Lower lobe of right lung (tissue), 2 donors: ENCODE data around the gene CALU. TPM values are rescaled to one million over a fixed set of nuclear protein-coding genes. Genes with fewer than 3 reads are reported as not detected.

Experiments
- ATAC-seq, 2 donors: fragments of 200-7000 bp; cut with Tn5 transposase; one replicate each; pipeline ENCODE4 v1.9.1; 2020 to 2022; ENCODE audit warnings: mild to moderate bottlenecking in 2 of 2, moderate library complexity in 2 of 2
- DNase-seq: peaks from one replicate; pipeline ENCODE4 v3.0.0-alpha.2; 2020
- H3K27ac ChIP-seq: fragments of 200-600 bp; one replicate; pipeline ENCODE4 v1.8.0; 2022
- H3K27me3 ChIP-seq: fragments of 200-600 bp; one replicate; pipeline ENCODE4 v1.8.0; 2022; ENCODE audit warnings: low read depth
- H3K36me3 ChIP-seq: fragments of 200-600 bp; one replicate; pipeline ENCODE4 v1.8.0; 2022; ENCODE audit warnings: mild to moderate bottlenecking
- H3K4me1 ChIP-seq: fragments of 200-600 bp; one replicate; pipeline ENCODE4 v1.8.0; 2022
- H3K4me3 ChIP-seq: fragments of 200-600 bp; one replicate; pipeline ENCODE4 v1.8.0; 2022; ENCODE audit warnings: mild to moderate bottlenecking
- H3K9me3 ChIP-seq: fragments of 200-600 bp; one replicate; pipeline ENCODE4 v1.8.0; 2022
- intact Hi-C: fragments of 100-400 bp; cut with DNase I; formaldehyde crosslinking; loops from one replicate; pipeline ENCODE4 v1.11.0; 2022
- total RNA-seq: library from RNA; stranded (reverse); fragmentation: NEBNext Ultra II Directional; extraction: Animal tissue kit (Norgen Biotek cat#: 25700); gene quantifications from one replicate; pipeline ENCODE4 v1.2.1, GENCODE V29; 2021
- TF ChIP-seq, protein P1 (sequence below): fragments of 200-600 bp; IDR thresholded peaks from one replicate; pipeline ENCODE4 v1.8.0; 2022; ENCODE audit warnings: antibody characterized with exemption, mild to moderate bottlenecking
- donor health status: DM: no; HTN: yes; CAD: no; lungs with severe emphysema.

CALU gene
- total RNA-seq, 1 donor from 2014 or later = 84.6 TPM

DNA sequence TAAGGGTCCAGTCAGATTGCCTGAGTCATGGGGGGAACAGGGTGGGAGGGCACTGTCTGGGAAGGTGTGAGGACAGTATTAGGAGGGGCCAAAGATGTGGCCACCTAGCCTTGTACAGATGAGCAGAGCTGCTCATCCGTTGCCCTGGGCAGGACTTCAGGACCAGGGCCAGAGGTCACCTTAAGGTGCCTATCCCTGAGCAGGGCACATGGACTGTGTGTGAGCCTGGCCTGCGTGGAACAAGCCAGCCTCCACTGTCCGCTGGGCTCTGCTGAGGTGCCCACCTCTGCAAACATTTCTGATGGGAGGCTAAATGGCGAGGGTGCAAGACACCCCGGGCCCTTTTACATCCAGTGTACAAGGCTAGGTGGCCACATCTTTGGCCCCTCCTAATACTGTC, 39.8 kb downstream of the CALU start:
- H3K4me1 ChIP-seq = no peaks in the 10 kb centered on the region
- ATAC-seq (no peak), DNase-seq (no peak)
- H3K9me3 ChIP-seq = no peaks in the 10 kb centered on the region
- H3K4me3 ChIP-seq = no peak overlapping the region
- intact Hi-C loops = no loop called here
- H3K36me3 ChIP-seq = no peaks in the 10 kb centered on the region
- no peaks in the 10 kb centered on the region for H3K27me3 ChIP-seq
- TF ChIP-seq, protein P1, sequence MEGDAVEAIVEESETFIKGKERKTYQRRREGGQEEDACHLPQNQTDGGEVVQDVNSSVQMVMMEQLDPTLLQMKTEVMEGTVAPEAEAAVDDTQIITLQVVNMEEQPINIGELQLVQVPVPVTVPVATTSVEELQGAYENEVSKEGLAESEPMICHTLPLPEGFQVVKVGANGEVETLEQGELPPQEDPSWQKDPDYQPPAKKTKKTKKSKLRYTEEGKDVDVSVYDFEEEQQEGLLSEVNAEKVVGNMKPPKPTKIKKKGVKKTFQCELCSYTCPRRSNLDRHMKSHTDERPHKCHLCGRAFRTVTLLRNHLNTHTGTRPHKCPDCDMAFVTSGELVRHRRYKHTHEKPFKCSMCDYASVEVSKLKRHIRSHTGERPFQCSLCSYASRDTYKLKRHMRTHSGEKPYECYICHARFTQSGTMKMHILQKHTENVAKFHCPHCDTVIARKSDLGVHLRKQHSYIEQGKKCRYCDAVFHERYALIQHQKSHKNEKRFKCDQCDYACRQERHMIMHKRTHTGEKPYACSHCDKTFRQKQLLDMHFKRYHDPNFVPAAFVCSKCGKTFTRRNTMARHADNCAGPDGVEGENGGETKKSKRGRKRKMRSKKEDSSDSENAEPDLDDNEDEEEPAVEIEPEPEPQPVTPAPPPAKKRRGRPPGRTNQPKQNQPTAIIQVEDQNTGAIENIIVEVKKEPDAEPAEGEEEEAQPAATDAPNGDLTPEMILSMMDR = no peak
- H3K27ac ChIP-seq = no peak overlapping the region

DNA sequence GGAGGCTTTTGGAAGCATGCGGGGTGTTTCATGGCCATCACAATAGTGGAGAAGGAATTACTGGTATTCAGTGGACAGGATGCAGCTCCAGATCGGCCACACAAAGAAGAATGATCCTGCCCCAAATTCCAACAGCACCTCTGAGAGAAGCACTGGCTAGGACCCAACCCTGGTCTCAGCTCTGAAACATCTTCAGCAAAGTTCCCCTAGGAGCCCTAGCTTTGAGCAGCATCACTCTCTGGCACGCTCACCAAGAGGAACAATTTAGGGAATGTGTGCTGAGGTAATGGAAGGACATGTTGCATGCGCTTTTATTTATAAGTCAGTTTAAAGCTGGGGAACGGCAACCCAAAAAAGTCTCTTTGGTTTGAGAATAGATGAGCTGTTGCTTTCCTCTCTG, 42.0 kb downstream of the CALU start:
- Histone ChIP-seq H3K27me3 (no peaks in the 10 kb centered on the region), H3K36me3 (no peaks in the 10 kb centered on the region), H3K27ac (no peak overlapping the region), H3K4me3 (no peak overlapping the region), H3K9me3 (no peaks in the 10 kb centered on the region), H3K4me1 (no peaks in the 10 kb centered on the region)
- TF ChIP-seq, protein P1 = no peak
- ATAC-seq (no peak), DNase-seq (no peak)
- intact Hi-C loops = no loop called here

DNA sequence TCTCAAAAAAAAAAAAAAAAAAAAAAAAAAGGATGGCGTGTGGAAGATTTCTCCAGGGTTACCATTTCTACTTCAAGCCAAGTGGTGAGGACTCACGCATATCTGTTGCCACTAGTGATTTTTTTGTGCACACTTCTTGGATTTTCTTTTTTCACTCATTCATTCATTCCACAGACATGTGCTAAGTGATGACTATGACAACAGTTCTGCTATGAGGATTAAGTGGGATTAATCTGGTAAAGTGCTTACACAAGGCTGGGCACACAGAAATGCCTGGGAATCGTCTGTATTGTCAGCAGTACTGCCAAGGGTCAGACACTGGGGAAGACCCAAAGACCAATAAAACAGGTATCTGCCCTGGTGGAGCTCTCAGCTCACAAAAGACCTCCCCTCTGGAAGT, 42.7 kb downstream of the CALU start:
- TF ChIP-seq, protein P1 = no peak
- DNase-seq (no peak), ATAC-seq (no peak)
- H3K27ac ChIP-seq = no peak overlapping the region
- H3K36me3 ChIP-seq = no peaks in the 10 kb centered on the region
- H3K27me3 ChIP-seq = no peaks in the 10 kb centered on the region
- H3K4me1 ChIP-seq = no peaks in the 10 kb centered on the region
- intact Hi-C loops = no loop called here
- H3K9me3 ChIP-seq = no peaks in the 10 kb centered on the region
- no peak overlapping the region for H3K4me3 ChIP-seq

DNA sequence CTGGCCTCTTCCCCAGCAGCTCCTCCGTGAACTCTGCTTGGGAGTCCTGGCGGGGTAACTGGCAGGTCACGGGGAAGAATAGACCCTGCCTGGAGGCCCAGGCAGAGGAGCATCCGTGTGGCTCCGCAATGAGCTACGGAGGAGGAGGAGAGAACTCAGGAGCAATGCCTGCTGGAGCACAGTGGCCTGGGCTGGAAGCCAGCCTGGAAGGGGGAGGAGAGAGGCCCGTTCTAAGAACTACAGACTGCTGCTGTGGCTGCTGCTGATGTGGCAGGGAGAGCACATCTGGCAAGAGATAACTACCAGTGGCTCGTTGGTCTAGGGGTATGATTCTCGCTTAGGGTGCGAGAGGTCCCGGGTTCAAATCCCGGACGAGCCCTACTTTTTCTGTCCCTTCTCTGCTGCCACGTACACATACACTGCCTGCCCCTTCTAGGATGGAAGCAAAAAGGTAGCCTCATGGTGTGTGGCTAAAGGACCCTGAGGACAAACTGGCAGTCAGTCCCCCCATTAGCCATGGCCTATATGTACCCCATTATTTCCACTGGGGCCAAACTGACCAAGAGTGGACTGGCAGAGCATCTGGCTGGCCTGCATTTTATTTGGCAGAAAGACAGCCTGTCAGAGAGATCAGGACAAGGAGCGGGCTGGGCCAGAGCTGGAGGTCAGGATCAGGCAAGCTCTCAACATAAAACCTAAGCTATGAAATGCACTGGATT, 44.1 kb downstream of the CALU start:
- H3K9me3 ChIP-seq = no peaks in the 10 kb centered on the region
- no peaks in the 10 kb centered on the region for H3K27me3 ChIP-seq
- DNase-seq (no peak), ATAC-seq (peak in 1 of 2 donors; percentile 47)
- no peak overlapping the region for H3K27ac ChIP-seq
- H3K4me1 ChIP-seq = no peaks in the 10 kb centered on the region
- no peaks in the 10 kb centered on the region for H3K36me3 ChIP-seq
- TF ChIP-seq, protein P1 = no peak
- no peak overlapping the region for H3K4me3 ChIP-seq
- intact Hi-C loops = no loop called here

DNA sequence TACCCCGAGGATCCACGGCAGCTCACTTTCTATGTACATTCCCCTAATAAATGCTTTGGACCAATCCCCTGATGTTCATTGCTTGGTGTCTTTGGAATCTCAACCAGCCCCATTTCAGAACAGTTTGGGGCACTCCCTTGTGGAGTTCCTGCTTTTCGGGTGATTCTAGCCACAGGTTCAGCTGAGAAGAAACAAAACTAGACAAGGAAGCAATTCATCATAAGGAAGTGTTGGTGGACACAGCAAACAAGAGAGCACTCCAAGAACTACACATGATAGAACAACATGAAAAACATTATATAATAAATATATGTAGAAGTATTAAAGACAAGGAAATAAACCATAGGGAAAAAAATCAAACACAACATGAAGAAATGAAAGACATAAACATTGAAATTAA, 46.6 kb downstream of the CALU start:
- H3K27me3 ChIP-seq = no peaks in the 10 kb centered on the region
- H3K9me3 ChIP-seq = no peaks in the 10 kb centered on the region
- H3K27ac ChIP-seq = no peak overlapping the region
- no peak overlapping the region for H3K4me3 ChIP-seq
- H3K36me3 ChIP-seq = no peaks in the 10 kb centered on the region
- TF ChIP-seq, protein P1 = no peak
- DNase-seq (no peak), ATAC-seq (no peak)
- H3K4me1 ChIP-seq = no peaks in the 10 kb centered on the region
- intact Hi-C loops = no loop called here
